HG02938 (cell line): Measurements from ENCODE around the gene ASB6.

ENCODE experiments used
- ATAC-seq: cut with Tn5 transposase; IDR thresholded peaks from one replicate; pipeline ENCODE4 v1.9.1; 2021; ENCODE audit warnings: mild to moderate bottlenecking, moderate library complexity; ENCODE audit not compliant: unreplicated experiment

ASB6 gene

DNA sequence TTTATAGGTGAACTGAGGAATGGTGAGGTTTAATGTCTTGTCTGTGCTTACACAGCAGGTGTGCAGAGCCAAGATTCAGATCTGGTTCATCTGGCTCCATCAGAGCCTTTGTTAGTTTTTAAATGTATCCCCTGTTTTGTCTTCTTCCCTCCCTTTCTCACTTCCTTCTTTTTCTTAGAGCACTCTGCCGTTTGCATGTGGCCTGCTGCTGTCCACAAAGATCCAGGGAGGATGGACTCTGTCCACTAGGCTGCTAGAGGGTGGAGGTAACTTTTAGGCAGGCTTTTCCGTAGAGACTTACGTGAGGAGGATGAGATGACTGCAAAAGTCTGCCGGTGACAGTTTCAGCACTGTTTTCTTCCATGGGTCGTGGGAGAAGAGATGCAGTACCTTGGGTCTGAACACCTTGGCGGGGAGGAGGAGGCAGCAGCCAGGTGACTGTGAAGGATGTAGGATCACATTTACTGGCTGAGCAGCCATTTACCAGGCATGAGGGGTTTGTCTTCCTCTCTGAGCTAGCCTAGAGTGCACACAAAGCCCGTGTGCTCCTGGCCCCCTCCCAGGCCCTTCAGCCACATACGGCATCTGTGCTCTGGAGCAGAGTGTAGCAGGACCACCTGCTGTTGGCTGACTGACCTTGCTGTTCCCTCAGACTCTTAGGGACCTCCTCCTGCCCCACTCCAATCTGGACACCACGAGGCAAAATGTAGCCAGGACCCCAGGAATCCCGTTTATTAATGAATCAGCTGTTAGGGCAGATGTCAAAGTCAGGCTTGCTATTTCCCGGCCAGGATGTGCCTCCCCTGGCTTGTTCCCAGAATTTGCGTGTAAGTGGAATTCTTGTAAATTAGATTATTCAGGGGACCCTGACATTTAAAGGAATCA is 14.2 kb downstream of the ASB6 start:
- ATAC-seq = no peak

DNA sequence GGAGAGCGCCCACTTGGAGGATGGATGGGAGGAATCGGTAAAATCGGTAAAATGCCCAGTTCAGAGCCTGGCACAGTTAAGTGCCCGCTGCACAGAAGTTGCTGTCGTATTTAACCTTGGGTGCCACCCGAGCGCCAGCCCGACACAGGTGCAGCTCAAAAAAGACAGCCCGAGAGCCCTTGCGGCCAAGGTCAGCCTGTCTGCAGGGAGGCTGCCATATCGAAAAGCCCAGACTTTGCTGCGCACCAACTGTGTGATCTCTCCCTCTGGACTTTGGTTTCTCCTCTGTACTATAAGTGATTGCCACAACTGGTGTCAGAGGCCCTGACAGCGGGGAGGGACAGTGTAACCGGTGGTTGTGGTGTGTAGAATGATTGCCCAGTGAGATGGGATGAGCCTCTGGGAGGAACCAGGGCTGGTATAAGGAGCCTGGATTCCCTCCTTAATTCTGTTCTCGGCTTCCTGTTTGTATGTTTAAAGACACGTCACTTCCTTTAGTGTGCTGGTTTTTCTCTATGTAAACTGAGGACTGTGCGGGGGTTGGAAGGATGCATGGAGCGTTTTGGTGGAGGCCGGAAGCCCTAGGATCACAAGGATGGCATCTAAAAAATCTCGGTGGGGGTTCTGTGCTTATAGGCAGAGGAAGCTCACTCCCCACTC is 15.2 kb downstream of the ASB6 start:
- peak; percentile 22 for ATAC-seq

GRCh38 chr9:129626079-129626624 is 15.8 kb downstream of the ASB6 start, which contains the start of gene NTMT1:
NTMT1 (plus strand) TSS chr9:129626163; CDS start chr9:129632704, 6,541 bp downstream.
- peak; percentile 64 for ATAC-seq

- ATAC-seq = no peak
These were observed 17.0 kb downstream of the ASB6 start for GRCh38 chr9:129624947-129625346.

- no peak for ATAC-seq
These were observed 17.7 kb downstream of the ASB6 start for GRCh38 chr9:129624168-129624759.

- no peak for ATAC-seq
These were observed 18.6 kb downstream of the ASB6 start for GRCh38 chr9:129623331-129623730.

GRCh38 chr9:129620669-129621295 is 21.2 kb downstream of the ASB6 start, which contains the start of gene C9orf50:
C9orf50 (minus strand) TSS chr9:129621101; CDS start chr9:129620574, 527 bp downstream.
- no peak for ATAC-seq

DNA sequence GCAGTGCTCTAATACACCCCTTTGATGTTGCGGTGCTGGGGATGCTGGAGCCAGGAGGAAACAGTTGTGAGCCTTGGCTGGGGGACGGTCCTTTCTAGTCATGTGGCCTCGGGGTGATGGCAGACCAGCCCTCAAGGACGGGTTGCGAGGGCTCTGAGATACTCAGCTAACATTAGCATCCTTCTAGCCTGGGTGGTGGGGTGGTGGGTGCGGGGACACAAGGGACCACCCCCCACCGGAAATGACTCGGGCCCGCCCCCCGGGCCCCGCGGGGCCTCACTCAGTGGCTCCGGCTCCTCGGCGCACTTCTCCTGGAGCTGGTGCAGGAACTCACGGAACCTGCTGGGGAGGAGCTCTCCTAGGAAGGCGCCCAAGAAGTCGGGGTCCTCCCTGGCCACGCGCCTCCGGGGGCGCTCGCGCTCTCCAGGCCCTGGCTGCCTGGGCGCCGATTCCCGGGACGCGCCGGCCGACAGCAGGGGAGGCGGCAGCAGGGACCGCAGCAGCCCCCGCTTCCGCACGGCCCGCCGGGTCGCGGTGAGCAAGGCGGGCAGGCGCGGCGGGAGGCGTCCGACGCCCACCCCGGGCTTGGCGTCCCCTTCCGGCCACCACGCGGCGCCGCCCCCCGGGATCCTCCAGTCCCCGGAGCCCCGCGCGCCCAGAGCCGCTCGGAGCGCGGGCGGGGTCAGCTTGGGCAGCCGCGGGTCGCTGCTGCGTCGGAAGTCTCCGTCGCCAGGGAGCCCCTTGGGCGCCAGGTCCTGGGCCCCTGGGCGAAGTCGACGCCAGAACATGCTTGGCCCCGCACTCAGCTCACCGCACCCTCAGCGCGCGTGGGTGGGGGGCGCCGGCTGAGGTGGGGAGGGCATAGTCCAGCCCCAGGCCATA is 21.9 kb downstream of the ASB6 start:
- ATAC-seq = no peak

DNA sequence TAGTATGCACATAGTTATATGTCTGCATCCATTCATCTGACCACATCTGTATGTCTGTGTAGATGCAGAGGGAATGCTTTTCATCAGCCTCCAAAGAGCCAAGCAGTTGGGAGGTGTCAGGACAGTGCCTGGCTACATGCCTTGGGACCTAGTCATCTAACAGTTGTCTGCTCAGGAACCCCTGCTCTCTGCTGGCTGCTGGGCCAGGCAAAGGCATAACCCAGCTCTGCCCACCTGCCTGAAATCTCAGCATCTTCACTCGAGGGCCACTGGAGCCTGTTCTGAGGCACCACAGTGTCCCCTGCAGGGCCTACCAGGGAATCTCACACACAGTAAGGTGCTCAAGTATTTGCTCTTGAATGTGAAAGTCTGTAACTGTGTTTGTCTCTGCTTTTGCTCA is 24.8 kb downstream of the ASB6 start:
- ATAC-seq = no peak

DNA sequence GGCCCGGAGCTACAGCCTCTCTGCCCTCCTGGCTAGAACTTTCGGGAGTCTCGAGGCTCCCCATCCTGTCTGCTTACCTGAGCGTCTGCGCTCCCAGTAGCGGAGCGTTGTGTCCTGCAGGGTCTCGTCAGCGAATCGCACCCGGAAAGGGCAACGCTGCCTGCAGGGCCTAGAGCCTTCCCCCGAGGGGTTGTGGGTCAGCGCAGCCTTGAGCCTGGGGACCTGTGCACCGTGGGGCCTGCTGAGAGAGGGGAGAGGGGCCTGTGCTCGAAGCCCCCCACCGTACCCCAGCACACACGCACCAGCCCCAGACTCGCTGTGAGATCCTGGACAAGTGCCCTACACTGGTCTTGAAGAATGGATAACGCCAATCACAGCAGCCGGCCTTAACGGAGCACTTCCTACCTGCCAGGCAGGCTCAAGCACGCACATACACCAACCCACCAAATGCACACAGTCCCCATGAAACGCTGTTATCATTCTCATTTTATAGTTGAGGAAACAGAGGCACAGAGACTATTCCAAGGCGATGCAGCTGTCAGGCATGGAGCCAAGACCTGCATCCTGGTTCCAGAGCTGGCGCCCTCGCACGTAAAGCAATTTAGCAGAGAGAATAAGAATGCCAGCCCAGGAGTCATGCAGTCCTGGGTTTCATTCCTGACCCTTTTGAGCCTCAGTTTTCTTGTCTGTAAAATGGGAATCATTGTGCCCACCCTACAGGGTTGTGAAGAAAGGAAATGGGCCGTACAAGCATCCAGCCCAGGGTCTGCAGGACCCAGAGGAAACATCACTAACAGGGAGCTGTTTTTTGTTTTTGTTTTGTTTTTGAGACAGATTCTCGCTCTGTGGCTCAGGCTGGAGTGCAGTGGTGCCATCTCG is 26.3 kb downstream of the ASB6 start:
- ATAC-seq = no peak

- ATAC-seq = no peak
These were observed 27.0 kb downstream of the ASB6 start for GRCh38 chr9:129614932-129615331.

- no peak for ATAC-seq
These were observed 28.3 kb downstream of the ASB6 start for GRCh38 chr9:129613520-129614175.

- ATAC-seq = no peak
These were observed 29.0 kb downstream of the ASB6 start for GRCh38 chr9:129612815-129613519.

GRCh38 chr9:129612123-129612522 is 29.8 kb downstream of the ASB6 start:
- no peak for ATAC-seq

DNA sequence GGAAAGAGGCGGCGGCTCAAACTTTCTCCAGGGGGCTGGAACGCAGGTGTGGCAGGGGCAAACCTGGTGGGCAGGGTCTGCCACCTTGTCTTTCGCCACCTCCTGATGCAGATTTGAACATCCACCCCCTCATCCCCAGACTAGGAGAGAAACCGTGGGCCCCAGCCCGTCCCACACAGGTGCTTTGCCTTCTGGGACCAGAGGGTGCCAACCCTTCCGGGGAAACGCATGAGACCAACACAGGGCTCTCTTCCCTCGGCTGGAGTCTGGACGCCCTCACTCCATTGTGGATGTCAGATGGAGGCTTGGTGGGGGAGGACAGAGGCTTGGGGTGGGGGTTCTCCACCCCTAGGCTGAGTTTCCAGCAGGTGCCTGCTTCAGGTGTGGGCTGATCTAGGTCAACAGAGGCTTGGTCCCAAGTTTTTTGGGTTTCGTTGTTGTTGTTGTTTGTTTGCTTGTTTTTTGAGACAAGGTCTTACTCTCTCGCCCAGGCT is 30.6 kb downstream of the ASB6 start:
- no peak for ATAC-seq

- ATAC-seq = no peak
These were observed 31.3 kb downstream of the ASB6 start for GRCh38 chr9:129610473-129611306.

DNA sequence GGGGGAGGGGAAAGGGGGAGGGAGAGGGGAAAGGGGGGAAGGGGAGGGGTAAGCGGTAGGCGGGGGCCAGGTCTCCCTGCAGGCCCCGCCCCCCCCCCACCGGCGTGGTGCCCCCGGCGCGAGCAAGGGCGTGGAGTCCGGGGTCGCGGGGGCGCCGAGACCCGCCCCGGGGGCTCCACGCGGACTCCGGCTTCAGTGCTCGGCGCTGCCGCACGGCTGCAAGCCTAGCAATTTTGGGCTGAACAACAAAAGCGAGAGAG is 31.8 kb downstream of the ASB6 start:
- no peak for ATAC-seq
